HCT116 (cell line): Measurements from ENCODE around the gene RAB21. TPM values are rescaled to one million over a fixed set of nuclear protein-coding genes. Genes with fewer than 3 reads are reported as not detected.
A peak's percentile ranks its signal among the peaks of the same experiment; 100 is the strongest.

Source experiments
- ATAC-seq: fragments of 200-7000 bp; cut with Tn5 transposase; 2 replicates; pipeline ENCODE4 v1.9.1; 2020; ENCODE audit warnings: mild to moderate bottlenecking, moderate library complexity
- BruUV-seq: library from RNA; stranded (reverse); fragments of 400-500 nt; replicated peaks from 2 replicates; lab custom pipeline; 2021; lab: Mats Ljungman, UMichigan
- CTCF ChIA-PET: fragments of 300-600 bp; sonication (Branson Sonifier 250); formaldehyde crosslinking; loops from one replicate; lab custom pipeline; 2021; ENCODE audit warnings: antibody characterized with exemption; lab: Charles Lee
- POLR2A ChIA-PET: fragments of 300-600, 350-600 bp; sonication (Branson Sonifier 250); formaldehyde crosslinking; loops from one replicate; lab custom pipeline; 2021; ENCODE audit warnings: antibody characterized with exemption; lab: Charles Lee
- RAD21 ChIA-PET, 2 experiments: fragments of 300-600 bp; sonication (Branson Sonifier 250); formaldehyde crosslinking; loops; one replicate each; lab custom pipeline; 2023; ENCODE audit warnings: low total read pairs in 2 of 2; ENCODE audit not compliant: uncharacterized antibody in 2 of 2, unreplicated experiment in 2 of 2, low non-redundant PET in 1 of 2; lab: Charles Lee
- DNase-seq: peaks from one replicate; pipeline ENCODE4 v3.0.0-alpha.2; 2010; ENCODE audit warnings: low read depth, low spot score
- H2AFZ ChIP-seq: fragments of 200-600 bp; shearing (Covaris generic), sonication (generic); 2 replicates; pipeline ENCODE4 v1.6.1; 2017; ENCODE audit warnings: low read depth, mixed run types, mixed read lengths, antibody characterized with exemption, low read length; ENCODE audit not compliant: poor library complexity, severe bottlenecking
- H3K27ac ChIP-seq: 2 replicates; pipeline ENCODE4 v1.5.1; 2012; ENCODE audit warnings: low read depth, low read length
- H3K27me3 ChIP-seq: fragments of 200-600 bp; sonication (generic); 2 replicates; pipeline ENCODE4 v1.6.1; 2016; ENCODE audit warnings: mixed run types, low read length, mixed read lengths; ENCODE audit not compliant: insufficient read depth
- H3K36me3 ChIP-seq, 2 experiments: fragments of 200-500 bp in 1 of 2; fragments of 200-600 bp in 1 of 2; sonication (Bioruptor generic) in 1 of 2; sonication (generic) in 1 of 2; 2 replicates each; pipeline versions ENCODE4 v1.5.1 to v1.6.1; 2014 to 2016; ENCODE audit warnings: low read length in 2 of 2, inconsistent platforms in 1 of 2, mixed read lengths in 1 of 2, mixed run types in 1 of 2; ENCODE audit not compliant: insufficient read depth in 2 of 2, control insufficient read depth in 1 of 2
- H3K4me1 ChIP-seq, 2 experiments: fragments of 200-600 bp in 1 of 2; sonication (generic) in 1 of 2; 2 replicates each; pipeline versions ENCODE4 v1.5.1 to v1.6.1; 2012 to 2017; ENCODE audit warnings: low read length in 2 of 2, inconsistent platforms in 1 of 2, mild to moderate bottlenecking in 1 of 2, mixed read lengths in 1 of 2, mixed run types in 1 of 2, moderate library complexity in 1 of 2; ENCODE audit not compliant: insufficient read depth in 2 of 2, control insufficient read depth in 1 of 2
- H3K4me2 ChIP-seq: fragments of 200-600 bp; sonication (generic); 2 replicates; pipeline ENCODE4 v1.6.1; 2017; ENCODE audit warnings: mixed run types, low read length, mixed read lengths
- H3K4me3 ChIP-seq, 2 experiments: fragments of 200-600 bp in 1 of 2; sonication (generic) in 1 of 2; replicated peaks in 1 of 2; 2 replicates each; pipeline ENCODE4 v1.5.1; 2011 to 2016; ENCODE audit warnings: low read length in 2 of 2, control low read depth in 1 of 2, low read depth in 1 of 2, mild to moderate bottlenecking in 1 of 2, mixed read lengths in 1 of 2, mixed run types in 1 of 2
- H3K79me2 ChIP-seq: fragments of 200-600 bp; sonication (generic); 2 replicates; pipeline ENCODE4 v1.6.1; 2017; ENCODE audit warnings: mild to moderate bottlenecking, mixed run types, low read length, moderate library complexity, mixed read lengths; ENCODE audit not compliant: insufficient read depth
- H3K9ac ChIP-seq: fragments of 200-600 bp; sonication (generic); 2 replicates; pipeline ENCODE4 v1.6.1; 2016; ENCODE audit warnings: low read length, mixed read lengths
- H3K9me2 ChIP-seq: fragments of 200-600 bp; sonication (generic), shearing (Covaris generic); 2 replicates; pipeline ENCODE4 v1.6.1; 2017; ENCODE audit warnings: mixed run types, mild to moderate bottlenecking, moderate library complexity; ENCODE audit not compliant: insufficient read depth
- H3K9me3 ChIP-seq, 2 experiments: fragments of 200-500 bp in 1 of 2; fragments of 200-600 bp in 1 of 2; sonication (Bioruptor generic) in 1 of 2; sonication (generic) in 1 of 2; 2 replicates each; pipeline ENCODE4 v1.6.1; 2014 to 2017; ENCODE audit warnings: low read length in 2 of 2, mixed read lengths in 2 of 2, inconsistent platforms in 1 of 2, low read depth in 1 of 2, mild to moderate bottlenecking in 1 of 2, mixed run types in 1 of 2, moderate library complexity in 1 of 2; ENCODE audit not compliant: control insufficient read depth in 1 of 2, insufficient read depth in 1 of 2
- H4K20me1 ChIP-seq: fragments of 200-600 bp; sonication (generic), shearing (Covaris generic); 2 replicates; pipeline ENCODE4 v1.6.1; 2017; ENCODE audit warnings: mixed run types, mild to moderate bottlenecking, moderate library complexity; ENCODE audit not compliant: insufficient read depth
- CBX3 ChIP-seq: IDR thresholded peaks from 2 replicates; pipeline ENCODE4 v1.6.1; 2012; ENCODE audit warnings: low read depth
- CEBPB ChIP-seq: IDR thresholded peaks from 2 replicates; pipeline ENCODE4 v1.6.1; 2012; ENCODE audit warnings: low read depth
- EZH2 ChIP-seq: fragments of 200-600 bp; sonication (generic); IDR thresholded peaks from 2 replicates; pipeline ENCODE4 v1.6.1; 2017; ENCODE audit warnings: antibody characterized with exemption, mixed run types
- EZH2phosphoT487 ChIP-seq: fragments of 200-600 bp; IDR thresholded peaks from 2 replicates; pipeline ENCODE4 v1.6.1; 2018; ENCODE audit warnings: antibody characterized with exemption, borderline replicate concordance
- FOSL1 ChIP-seq: IDR thresholded peaks from 2 replicates; pipeline ENCODE4 v1.6.1; 2012; ENCODE audit warnings: low read depth
- JUND ChIP-seq: IDR thresholded peaks from 2 replicates; pipeline ENCODE4 v1.6.1; 2012
- POLR2A ChIP-seq: IDR thresholded peaks from 2 replicates; pipeline ENCODE4 v1.7.0; 2011; ENCODE audit warnings: borderline replicate concordance; ENCODE audit not compliant: insufficient read depth, insufficient read length; ENCODE audit errors: extremely low read depth
- POLR2AphosphoS5 ChIP-seq: IDR thresholded peaks from 2 replicates; pipeline ENCODE4 v1.6.1; 2011; ENCODE audit warnings: mild to moderate bottlenecking, low read depth, low read length, moderate library complexity
- RAD21 ChIP-seq: IDR thresholded peaks from 2 replicates; pipeline ENCODE4 v1.6.1; 2012; ENCODE audit warnings: low read depth, mild to moderate bottlenecking
- SIN3A ChIP-seq: IDR thresholded peaks from 2 replicates; pipeline ENCODE4 v1.6.1; 2012; ENCODE audit warnings: low read depth
- SRF ChIP-seq: IDR thresholded peaks from 2 replicates; pipeline ENCODE4 v1.6.1; 2012; ENCODE audit warnings: low read depth
- TCF7L2 ChIP-seq: IDR thresholded peaks from 2 replicates; pipeline ENCODE4 v1.7.0; 2011; ENCODE audit warnings: borderline replicate concordance, inconsistent platforms; ENCODE audit not compliant: insufficient read depth, insufficient read length; ENCODE audit errors: extremely low read depth
- YY1 ChIP-seq: IDR thresholded peaks from 2 replicates; pipeline ENCODE4 v1.6.1; 2011; ENCODE audit warnings: low read length, low read depth, moderate library complexity, mild to moderate bottlenecking; ENCODE audit not compliant: insufficient replicate concordance; ENCODE audit errors: extremely low read depth
- ZFX ChIP-seq: fragments of 450-650 bp; IDR thresholded peaks from 2 replicates; pipeline ENCODE4 v1.6.1; 2017
- intact Hi-C: fragments of 100-400 bp; cut with micrococcal nuclease; formaldehyde crosslinking; loops from 2 replicates; pipeline ENCODE4 v1.10.0; 2022
- total RNA-seq: library from RNA; stranded (reverse); gene quantifications from one replicate; pipeline ENCODE4 v1.2.1, GENCODE V29; 2021; ENCODE audit not compliant: unreplicated experiment
- TF ChIP-seq, protein P1 (sequence below), 3 experiments: fragments of 200-600 bp in 1 of 3; sonication (generic) in 1 of 3; IDR thresholded peaks in 2 of 3; conservative IDR thresholded peaks in 1 of 3; 2 replicates each; pipeline ENCODE4 v1.5.1; 2012 to 2017; ENCODE audit warnings: low read depth in 2 of 3, low read length in 2 of 3, antibody characterized with exemption in 1 of 3, borderline replicate concordance in 1 of 3, control low read depth in 1 of 3, mild to moderate bottlenecking in 1 of 3, mixed read lengths in 1 of 3, mixed run types in 1 of 3, moderate library complexity in 1 of 3; ENCODE audit not compliant: insufficient read depth in 1 of 3
- TF ChIP-seq, protein P2 (sequence below): IDR thresholded peaks from 2 replicates; pipeline ENCODE4 v1.6.1; 2012; ENCODE audit warnings: low read depth
- TF ChIP-seq, protein P3 (sequence below): IDR thresholded peaks from 2 replicates; pipeline ENCODE4 v1.6.1; 2011; ENCODE audit warnings: mild to moderate bottlenecking, low read length, moderate library complexity; ENCODE audit not compliant: insufficient replicate concordance; ENCODE audit errors: extremely low read depth

RAB21 gene
- total RNA-seq, 1 experiment from 2014 or later: 57.1 TPM

DNA sequence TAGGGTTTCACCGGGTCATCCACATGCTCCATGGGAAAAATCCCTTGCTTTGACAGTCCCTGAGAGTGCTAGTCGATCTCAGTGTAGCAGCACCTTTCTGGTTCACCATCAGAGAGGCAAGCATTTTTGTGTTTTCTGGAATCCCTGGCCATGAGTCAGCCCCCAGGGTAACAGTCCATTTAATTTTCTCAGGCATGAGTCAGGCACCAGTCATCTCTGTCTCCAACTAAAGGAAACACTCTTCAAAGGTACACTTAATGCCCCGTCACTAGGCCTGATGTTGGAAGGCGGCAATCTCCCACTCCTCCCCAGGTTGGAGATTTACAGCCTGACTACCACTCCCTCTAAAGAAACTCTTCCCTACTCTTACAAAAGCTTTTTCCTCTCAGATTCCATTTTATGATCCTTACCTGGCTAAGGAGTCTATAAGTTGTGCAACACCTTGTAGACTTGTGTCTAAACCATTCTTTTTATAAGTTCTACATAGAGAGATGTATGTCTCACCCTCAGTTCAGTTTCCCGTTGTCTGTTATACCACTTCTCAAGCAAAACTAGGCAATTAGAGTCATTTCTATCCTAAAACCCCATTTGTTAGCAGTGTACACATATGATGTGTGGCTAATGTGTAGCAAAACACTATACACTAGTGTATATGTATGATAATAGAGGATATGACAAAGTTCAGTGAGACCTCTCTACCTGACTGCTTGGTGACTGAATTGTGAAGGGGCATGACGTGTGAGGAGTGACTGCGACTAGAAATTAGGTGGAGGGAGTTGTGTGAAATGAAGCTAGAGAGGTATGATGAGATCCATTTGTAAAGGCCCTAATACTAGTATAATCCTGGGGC lies 44.2 kb upstream of the RAB21 start (continued):
- TF ChIP-seq, protein P1, sequence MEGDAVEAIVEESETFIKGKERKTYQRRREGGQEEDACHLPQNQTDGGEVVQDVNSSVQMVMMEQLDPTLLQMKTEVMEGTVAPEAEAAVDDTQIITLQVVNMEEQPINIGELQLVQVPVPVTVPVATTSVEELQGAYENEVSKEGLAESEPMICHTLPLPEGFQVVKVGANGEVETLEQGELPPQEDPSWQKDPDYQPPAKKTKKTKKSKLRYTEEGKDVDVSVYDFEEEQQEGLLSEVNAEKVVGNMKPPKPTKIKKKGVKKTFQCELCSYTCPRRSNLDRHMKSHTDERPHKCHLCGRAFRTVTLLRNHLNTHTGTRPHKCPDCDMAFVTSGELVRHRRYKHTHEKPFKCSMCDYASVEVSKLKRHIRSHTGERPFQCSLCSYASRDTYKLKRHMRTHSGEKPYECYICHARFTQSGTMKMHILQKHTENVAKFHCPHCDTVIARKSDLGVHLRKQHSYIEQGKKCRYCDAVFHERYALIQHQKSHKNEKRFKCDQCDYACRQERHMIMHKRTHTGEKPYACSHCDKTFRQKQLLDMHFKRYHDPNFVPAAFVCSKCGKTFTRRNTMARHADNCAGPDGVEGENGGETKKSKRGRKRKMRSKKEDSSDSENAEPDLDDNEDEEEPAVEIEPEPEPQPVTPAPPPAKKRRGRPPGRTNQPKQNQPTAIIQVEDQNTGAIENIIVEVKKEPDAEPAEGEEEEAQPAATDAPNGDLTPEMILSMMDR (IDR thresholded peaks at IDR 0.05 in 2 of 3, conservative IDR thresholded peaks at IDR 0.05 in 1 of 3; ENCODE audit: borderline replicate concordance in 1 of 3, insufficient read depth in 1 of 3, low read depth in 2 of 3, low read length in 2 of 3): no peak
- TF ChIP-seq CBX3 (peak; percentile 98), POLR2AphosphoS5 (peak; percentile 54), ZFX (no peak), JUND (peak; percentile 99), SIN3A (peak; percentile 91), YY1 (peak; percentile 78), POLR2A (no peak), RAD21 (peak; percentile 23; the same call in 1 of the 2 replicates), EZH2 (no peak), TCF7L2 (peak; percentile 90), SRF (peak; percentile 91), CEBPB (peak; percentile 96), FOSL1 (peak; percentile 100)

DNA sequence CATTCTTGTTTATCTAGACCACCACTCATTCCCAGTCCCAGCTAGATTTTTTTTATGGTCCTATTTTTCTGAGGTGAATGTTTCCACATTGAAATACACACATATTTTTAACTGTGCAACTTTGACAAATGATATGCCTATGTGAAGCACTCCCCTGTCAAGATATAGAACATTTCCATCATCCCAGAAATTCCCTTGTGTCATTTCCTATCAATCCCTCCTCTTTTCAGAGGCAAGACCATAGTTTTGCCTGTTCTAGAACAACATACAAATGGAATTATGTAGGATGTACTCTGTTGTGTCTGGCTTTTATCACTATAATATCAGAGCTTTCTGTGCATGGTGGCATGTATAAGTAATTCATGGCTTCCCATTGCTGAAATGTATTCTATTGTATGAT lies 36.1 kb upstream of the RAB21 start:
- no peak overlapping the region for H3K9ac ChIP-seq
- H3K27me3 ChIP-seq: no peaks in the 10 kb centered on the region
- no peaks in the 10 kb centered on the region for H3K36me3 ChIP-seq
- H2AFZ ChIP-seq: no peak overlapping the region
- ATAC-seq (no peak), DNase-seq (no peak)
- intact Hi-C loops: no loop called here
- H3K4me2 ChIP-seq: no peak overlapping the region
- H3K27ac ChIP-seq: no peak overlapping the region
- RAD21 ChIA-PET: no interaction called here
- H4K20me1 ChIP-seq: no peaks in the 10 kb centered on the region
- no TSS peak for BruUV-seq
- POLR2A ChIA-PET: no interaction called here
- H3K4me3 ChIP-seq: no peak overlapping the region
- no peaks in the 10 kb centered on the region for H3K9me2 ChIP-seq
- H3K4me1 ChIP-seq: peaks cover 0 to 16% of the 10 kb centered on the region in 2 experiments; a peak in 2 of 4 replicates
- no peaks in the 10 kb centered on the region for H3K79me2 ChIP-seq
- CTCF ChIA-PET: no interaction called here
- no peaks in the 10 kb centered on the region for H3K9me3 ChIP-seq
- TF ChIP-seq, protein P2, sequence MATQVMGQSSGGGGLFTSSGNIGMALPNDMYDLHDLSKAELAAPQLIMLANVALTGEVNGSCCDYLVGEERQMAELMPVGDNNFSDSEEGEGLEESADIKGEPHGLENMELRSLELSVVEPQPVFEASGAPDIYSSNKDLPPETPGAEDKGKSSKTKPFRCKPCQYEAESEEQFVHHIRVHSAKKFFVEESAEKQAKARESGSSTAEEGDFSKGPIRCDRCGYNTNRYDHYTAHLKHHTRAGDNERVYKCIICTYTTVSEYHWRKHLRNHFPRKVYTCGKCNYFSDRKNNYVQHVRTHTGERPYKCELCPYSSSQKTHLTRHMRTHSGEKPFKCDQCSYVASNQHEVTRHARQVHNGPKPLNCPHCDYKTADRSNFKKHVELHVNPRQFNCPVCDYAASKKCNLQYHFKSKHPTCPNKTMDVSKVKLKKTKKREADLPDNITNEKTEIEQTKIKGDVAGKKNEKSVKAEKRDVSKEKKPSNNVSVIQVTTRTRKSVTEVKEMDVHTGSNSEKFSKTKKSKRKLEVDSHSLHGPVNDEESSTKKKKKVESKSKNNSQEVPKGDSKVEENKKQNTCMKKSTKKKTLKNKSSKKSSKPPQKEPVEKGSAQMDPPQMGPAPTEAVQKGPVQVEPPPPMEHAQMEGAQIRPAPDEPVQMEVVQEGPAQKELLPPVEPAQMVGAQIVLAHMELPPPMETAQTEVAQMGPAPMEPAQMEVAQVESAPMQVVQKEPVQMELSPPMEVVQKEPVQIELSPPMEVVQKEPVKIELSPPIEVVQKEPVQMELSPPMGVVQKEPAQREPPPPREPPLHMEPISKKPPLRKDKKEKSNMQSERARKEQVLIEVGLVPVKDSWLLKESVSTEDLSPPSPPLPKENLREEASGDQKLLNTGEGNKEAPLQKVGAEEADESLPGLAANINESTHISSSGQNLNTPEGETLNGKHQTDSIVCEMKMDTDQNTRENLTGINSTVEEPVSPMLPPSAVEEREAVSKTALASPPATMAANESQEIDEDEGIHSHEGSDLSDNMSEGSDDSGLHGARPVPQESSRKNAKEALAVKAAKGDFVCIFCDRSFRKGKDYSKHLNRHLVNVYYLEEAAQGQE: no peak
- TF ChIP-seq JUND (no peak), EZH2phosphoT487 (no peak), ZFX (no peak), POLR2AphosphoS5 (no peak), YY1 (no peak), SRF (no peak), EZH2 (no peak)
- TF ChIP-seq, protein P3, sequence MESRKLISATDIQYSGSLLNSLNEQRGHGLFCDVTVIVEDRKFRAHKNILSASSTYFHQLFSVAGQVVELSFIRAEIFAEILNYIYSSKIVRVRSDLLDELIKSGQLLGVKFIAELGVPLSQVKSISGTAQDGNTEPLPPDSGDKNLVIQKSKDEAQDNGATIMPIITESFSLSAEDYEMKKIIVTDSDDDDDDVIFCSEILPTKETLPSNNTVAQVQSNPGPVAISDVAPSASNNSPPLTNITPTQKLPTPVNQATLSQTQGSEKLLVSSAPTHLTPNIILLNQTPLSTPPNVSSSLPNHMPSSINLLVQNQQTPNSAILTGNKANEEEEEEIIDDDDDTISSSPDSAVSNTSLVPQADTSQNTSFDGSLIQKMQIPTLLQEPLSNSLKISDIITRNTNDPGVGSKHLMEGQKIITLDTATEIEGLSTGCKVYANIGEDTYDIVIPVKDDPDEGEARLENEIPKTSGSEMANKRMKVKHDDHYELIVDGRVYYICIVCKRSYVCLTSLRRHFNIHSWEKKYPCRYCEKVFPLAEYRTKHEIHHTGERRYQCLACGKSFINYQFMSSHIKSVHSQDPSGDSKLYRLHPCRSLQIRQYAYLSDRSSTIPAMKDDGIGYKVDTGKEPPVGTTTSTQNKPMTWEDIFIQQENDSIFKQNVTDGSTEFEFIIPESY: no peak
